CD14-positive monocyte (primary cell): ENCODE data around the gene SLC27A1. TPM values are rescaled to one million over a fixed set of nuclear protein-coding genes. Genes with fewer than 3 reads are reported as not detected.

Experiments
- DNase-seq, 3 donors: peaks; one replicate each; pipeline ENCODE4 v3.0.0-alpha.2; 2011 to 2022
- H2AFZ ChIP-seq: 2 replicates; pipeline ENCODE4 v1.6.0; 2012; ENCODE audit warnings: mild to moderate bottlenecking, low read depth, low read length, inconsistent platforms; ENCODE audit not compliant: insufficient read depth, poor library complexity, severe bottlenecking
- H3K27ac ChIP-seq, 2 donors: 1 replicate in 1 of 2; 2 replicates in 1 of 2; pipeline ENCODE4 v1.5.1; 2012 to 2013; ENCODE audit warnings: low read length in 2 of 2, control low read depth in 1 of 2, inconsistent platforms in 1 of 2, low read depth in 1 of 2, mild to moderate bottlenecking in 1 of 2
- H3K27me3 ChIP-seq, 2 donors: one replicate each; pipeline versions ENCODE4 v1.6.0 to v1.6.1; 2011 to 2013; ENCODE audit warnings: low read length in 2 of 2; ENCODE audit not compliant: control insufficient read depth in 2 of 2, insufficient read depth in 2 of 2
- H3K36me3 ChIP-seq, 2 donors: replicated peaks in 1 of 2; 1 replicate in 1 of 2; 2 replicates in 1 of 2; pipeline versions ENCODE4 v1.5.1 to v1.6.1; 2012 to 2013; ENCODE audit warnings: low read length in 2 of 2, control low read depth in 1 of 2, inconsistent platforms in 1 of 2, mild to moderate bottlenecking in 1 of 2; ENCODE audit not compliant: insufficient read depth in 2 of 2, control insufficient read depth in 1 of 2
- H3K4me1 ChIP-seq, 2 donors: 1 replicate in 1 of 2; 2 replicates in 1 of 2; pipeline versions ENCODE4 v1.5.1 to v1.6.1; 2012 to 2013; ENCODE audit warnings: low read length in 2 of 2, control low read depth in 1 of 2, inconsistent platforms in 1 of 2, mild to moderate bottlenecking in 1 of 2, moderate library complexity in 1 of 2; ENCODE audit not compliant: insufficient read depth in 2 of 2, control insufficient read depth in 1 of 2
- H3K4me2 ChIP-seq: replicated peaks from 2 replicates; pipeline ENCODE3; 2012; ENCODE audit warnings: low read length, moderate library complexity, mild to moderate bottlenecking; ENCODE audit not compliant: poor library complexity, severe bottlenecking; ENCODE audit errors: extremely low read depth
- H3K4me3 ChIP-seq, 3 experiments: fragments of 200-600 bp in 1 of 3; sonication (generic) in 1 of 3; replicated peaks in 1 of 3; 1 replicate in 2 of 3; 2 replicates in 1 of 3; pipeline ENCODE4 v1.5.1; 2011 to 2013; ENCODE audit warnings: low read length in 3 of 3, mild to moderate bottlenecking in 3 of 3, control low read depth in 2 of 3, low read depth in 2 of 3, inconsistent platforms in 1 of 3, moderate library complexity in 1 of 3
- H3K79me2 ChIP-seq: 2 replicates; pipeline ENCODE4 v1.6.0; 2012; ENCODE audit warnings: mild to moderate bottlenecking, control low read depth, inconsistent platforms, low read length, moderate library complexity; ENCODE audit not compliant: insufficient read depth
- H3K9ac ChIP-seq: 2 replicates; pipeline ENCODE4 v1.6.0; 2017; ENCODE audit warnings: low read length, mild to moderate bottlenecking; ENCODE audit not compliant: insufficient read depth, poor library complexity, severe bottlenecking
- H3K9me3 ChIP-seq, 2 donors: replicated peaks in 1 of 2; 1 replicate in 1 of 2; 2 replicates in 1 of 2; pipeline versions ENCODE4 v1.5.1 to v1.6.1; 2012 to 2013; ENCODE audit warnings: low read length in 2 of 2, control low read depth in 1 of 2; ENCODE audit not compliant: control insufficient read depth in 1 of 2, insufficient read depth in 1 of 2
- H4K20me1 ChIP-seq: 2 replicates; pipeline ENCODE4 v1.6.0; 2012; ENCODE audit warnings: mild to moderate bottlenecking, low read length, control low read depth, moderate library complexity; ENCODE audit not compliant: insufficient read depth
- H3K27ac Mint-ChIP-seq, 7 donors: one replicate each; pipeline ENCODE4 v1.8.0; 2020; ENCODE audit warnings: mild to moderate bottlenecking in 7 of 7, mixed read lengths in 7 of 7, moderate library complexity in 6 of 7, inconsistent platforms in 2 of 7
- H3K27me3 Mint-ChIP-seq, 3 donors: one replicate each; pipeline ENCODE4 v1.8.0; 2021 to 2022; ENCODE audit warnings: low read depth in 3 of 3, mild to moderate bottlenecking in 3 of 3, mixed read lengths in 3 of 3, moderate library complexity in 3 of 3, inconsistent platforms in 1 of 3
- H3K36me3 Mint-ChIP-seq, 2 donors: one replicate each; pipeline ENCODE4 v1.8.0; 2020; ENCODE audit warnings: mixed read lengths in 2 of 2, inconsistent platforms in 1 of 2, mild to moderate bottlenecking in 1 of 2
- H3K4me1 Mint-ChIP-seq: one replicate; pipeline ENCODE4 v1.8.0; 2020; ENCODE audit warnings: mild to moderate bottlenecking, mixed read lengths
- H3K4me3 Mint-ChIP-seq, 2 donors: one replicate each; pipeline ENCODE4 v1.8.0; 2020; ENCODE audit warnings: mild to moderate bottlenecking in 2 of 2, mixed read lengths in 2 of 2, moderate library complexity in 1 of 2
- H3K9me3 Mint-ChIP-seq, 7 donors: one replicate each; pipeline ENCODE4 v1.8.0; 2020 to 2022; ENCODE audit warnings: mixed read lengths in 7 of 7, mild to moderate bottlenecking in 6 of 7, moderate library complexity in 6 of 7, inconsistent platforms in 2 of 7
- WGBS: methylation state at CpG from one replicate; pipeline ENCODE4 v1.1.5; 2013; ENCODE audit warnings: missing lambda C conversion rate; ENCODE audit not compliant: insufficient coverage; 5-methylcytosine and 5-hydroxymethylcytosine counted together
- intact Hi-C, 2 donors: fragments of 100-400 bp; cut with micrococcal nuclease; formaldehyde crosslinking; loops; one replicate each; pipeline versions ENCODE4 v1.15.0 to v1.15.1; 2023
- polyA plus RNA-seq, 3 donors: library from polyadenylated mRNA; depleted of rRNA in 1 of 3; unstranded in 2 of 3; stranded (reverse) in 1 of 3; fragments of 300-500 nt in 2 of 3; fragments of >200 nt in 1 of 3; fragmentation: Illumina TruSeq in 2 of 3; gene quantifications; 1 replicate in 2 of 3; 2 replicates in 1 of 3; pipeline ENCODE4 v1.2.3, GENCODE V29; 2012 to 2021
- TF ChIP-seq, protein P1 (sequence below): fragments of 200-600 bp; IDR thresholded peaks from one replicate; pipeline ENCODE4 v1.8.0; 2022; ENCODE audit warnings: antibody characterized with exemption, mild to moderate bottlenecking

SLC27A1 gene
- polyA plus RNA-seq, 3 donors = 27.1 to 36.5 (median 27.6) TPM

DNA sequence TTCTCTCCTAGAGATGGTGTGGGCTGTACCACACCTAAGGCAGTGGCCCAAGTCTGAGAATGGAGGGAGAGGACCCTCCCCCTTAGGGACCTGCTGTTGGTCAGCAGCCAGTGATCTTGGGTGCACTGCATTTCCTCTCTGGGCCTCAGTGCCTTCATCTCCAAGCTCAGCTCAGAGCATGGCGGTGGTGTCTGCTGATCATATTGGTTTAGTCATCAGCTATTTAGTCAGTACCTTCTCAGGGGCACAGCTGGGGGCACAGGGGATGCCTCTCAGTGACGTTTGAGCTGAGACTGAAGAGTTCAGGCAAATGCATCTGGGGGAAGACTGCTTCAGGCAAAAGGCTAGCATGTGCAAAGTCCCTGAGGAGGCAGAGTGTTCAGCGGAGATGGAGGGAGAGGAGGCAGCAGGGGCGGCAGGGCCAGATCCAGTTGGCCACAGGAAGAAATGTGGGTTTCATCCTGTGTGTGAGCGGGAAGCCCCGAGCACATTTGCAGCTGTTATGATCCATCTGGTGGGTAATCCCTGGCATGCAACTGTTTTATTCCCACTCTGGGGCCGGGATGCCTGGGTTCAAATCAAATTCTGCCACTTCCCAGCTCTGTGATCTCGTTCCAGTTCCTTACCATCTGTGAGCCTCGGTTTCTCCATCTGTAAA, 25.4 kb downstream of the SLC27A1 start:
- no peak overlapping the region for H3K27ac ChIP-seq

DNA sequence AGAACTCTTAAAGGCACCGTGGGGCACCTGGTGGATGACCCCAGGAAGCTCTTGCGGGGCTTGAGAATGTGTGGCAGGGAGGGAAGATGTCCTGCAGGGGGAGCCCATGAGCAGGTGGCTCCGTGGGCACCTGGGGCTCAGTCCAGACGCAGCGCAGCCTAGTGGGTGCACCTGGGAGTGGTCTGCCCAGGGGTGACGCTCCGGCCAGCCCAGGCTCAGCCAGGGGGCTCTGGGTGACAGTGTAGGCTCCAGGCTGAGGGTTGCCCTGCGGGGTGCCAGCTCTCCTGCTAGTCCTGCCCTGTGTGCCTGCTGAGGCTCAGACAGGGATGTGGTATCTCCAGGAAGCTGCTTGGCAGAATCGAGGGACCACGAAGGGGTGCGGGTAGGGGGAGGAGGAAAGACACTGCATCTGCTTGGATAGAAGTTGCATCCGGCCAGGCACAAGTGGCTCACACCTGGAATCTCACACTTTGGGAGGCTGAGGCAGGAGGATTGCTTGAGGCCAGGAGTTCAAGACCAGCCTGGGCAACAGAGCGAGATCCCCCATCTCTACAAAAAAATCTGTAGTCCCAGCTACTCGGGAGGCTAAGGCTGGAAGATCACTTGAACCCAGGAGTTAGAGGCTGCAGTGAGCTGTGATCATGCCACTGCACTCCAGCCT, 26.1 kb downstream of the SLC27A1 start:
- Histone ChIP-seq H3K79me2 (peaks cover 22% of the 10 kb centered on the region), H3K27ac (no peak overlapping the region), H3K36me3 (peaks cover 14 to 28% of the 10 kb centered on the region in 2 donors), H3K4me3 (peak overlapping the region in 1 of 3 experiments; percentile 39), H3K4me1 (peaks cover 29 to 31% of the 10 kb centered on the region in 2 donors), H4K20me1 (peaks cover 18% of the 10 kb centered on the region), H3K4me2 (peak overlapping the region; percentile 64), H3K9me3 (no peaks in the 10 kb centered on the region), H3K27me3 (no peaks in the 10 kb centered on the region), H3K9ac (no peak overlapping the region), H2AFZ (no peak overlapping the region)
- intact Hi-C loops = no loop called here
- H3K4me3 Mint-ChIP-seq = no peak overlapping the region
- peak; percentile 75 to 85 (median 82) for DNase-seq
- peak overlapping the region in 2 of 7 donors; percentile 46 to 63 for H3K27ac Mint-ChIP-seq
- TF ChIP-seq, protein P1, sequence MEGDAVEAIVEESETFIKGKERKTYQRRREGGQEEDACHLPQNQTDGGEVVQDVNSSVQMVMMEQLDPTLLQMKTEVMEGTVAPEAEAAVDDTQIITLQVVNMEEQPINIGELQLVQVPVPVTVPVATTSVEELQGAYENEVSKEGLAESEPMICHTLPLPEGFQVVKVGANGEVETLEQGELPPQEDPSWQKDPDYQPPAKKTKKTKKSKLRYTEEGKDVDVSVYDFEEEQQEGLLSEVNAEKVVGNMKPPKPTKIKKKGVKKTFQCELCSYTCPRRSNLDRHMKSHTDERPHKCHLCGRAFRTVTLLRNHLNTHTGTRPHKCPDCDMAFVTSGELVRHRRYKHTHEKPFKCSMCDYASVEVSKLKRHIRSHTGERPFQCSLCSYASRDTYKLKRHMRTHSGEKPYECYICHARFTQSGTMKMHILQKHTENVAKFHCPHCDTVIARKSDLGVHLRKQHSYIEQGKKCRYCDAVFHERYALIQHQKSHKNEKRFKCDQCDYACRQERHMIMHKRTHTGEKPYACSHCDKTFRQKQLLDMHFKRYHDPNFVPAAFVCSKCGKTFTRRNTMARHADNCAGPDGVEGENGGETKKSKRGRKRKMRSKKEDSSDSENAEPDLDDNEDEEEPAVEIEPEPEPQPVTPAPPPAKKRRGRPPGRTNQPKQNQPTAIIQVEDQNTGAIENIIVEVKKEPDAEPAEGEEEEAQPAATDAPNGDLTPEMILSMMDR = peak; percentile 99
- H3K36me3 Mint-ChIP-seq = peaks cover 24 to 49% of the 10 kb centered on the region in 2 donors
- WGBS = 6% methylated on average over 13 of the region's 14 CpGs
- peaks cover 0 to 4% (median 0%) of the 10 kb centered on the region in 3 donors for H3K27me3 Mint-ChIP-seq
- H3K9me3 Mint-ChIP-seq = peaks cover 0 to 7% (median 0%) of the 10 kb centered on the region in 7 donors
- peaks cover 42% of the 10 kb centered on the region for H3K4me1 Mint-ChIP-seq

More for the DNA sequence above, 25.4 kb downstream of the SLC27A1 start:
- peaks cover 40% of the 10 kb centered on the region for H3K4me1 Mint-ChIP-seq
- peaks cover 0 to 4% (median 0%) of the 10 kb centered on the region in 3 donors for H3K27me3 Mint-ChIP-seq
- Histone ChIP-seq H3K9me3 (no peaks in the 10 kb centered on the region), H2AFZ (no peak overlapping the region), H3K79me2 (peaks cover 17% of the 10 kb centered on the region), H3K9ac (no peak overlapping the region), H3K36me3 (peaks cover 10 to 26% of the 10 kb centered on the region in 2 donors), H3K4me3 (no peak overlapping the region), H3K4me2 (peak overlapping the region; percentile 64), H3K4me1 (peaks cover 28 to 30% of the 10 kb centered on the region in 2 donors), H3K27me3 (no peaks in the 10 kb centered on the region), H4K20me1 (peaks cover 17% of the 10 kb centered on the region)
- H3K36me3 Mint-ChIP-seq = peaks cover 22 to 46% of the 10 kb centered on the region in 2 donors
- WGBS = 75% methylated on average over 6 of the region's 9 CpGs
- H3K27ac Mint-ChIP-seq = peak overlapping the region in 1 of 7 donors; percentile 46
- intact Hi-C loops = no loop called here
- H3K9me3 Mint-ChIP-seq = peaks cover 0 to 7% (median 0%) of the 10 kb centered on the region in 7 donors
- H3K4me3 Mint-ChIP-seq = no peak overlapping the region
- no peak for DNase-seq
- TF ChIP-seq, protein P1 = no peak
